HepG2 (cell line): Measurements from ENCODE around the gene MAFB. TPM values are rescaled to one million over a fixed set of nuclear protein-coding genes. Genes with fewer than 3 reads are reported as not detected.

Experiments used
- CENPT ChIP-seq: sonication (generic); formaldehyde crosslinking; IDR thresholded peaks from 2 replicates; pipeline ENCODE4 v1.8.0; 2022; ENCODE audit warnings: low read depth, mild to moderate bottlenecking, moderate library complexity, missing genetic modification reagents
- CREM ChIP-seq, 2 experiments: sonication (generic) in 1 of 2; formaldehyde crosslinking in 1 of 2; IDR thresholded peaks; 2 replicates each; pipeline versions ENCODE4 v1.4.0 to v1.6.1; 2016 to 2020; ENCODE audit warnings: antibody characterized with exemption in 1 of 2, mild to moderate bottlenecking in 1 of 2, missing genetic modification reagents in 1 of 2
- E2F2 ChIP-seq: sonication (generic); formaldehyde crosslinking; IDR thresholded peaks from 2 replicates; pipeline ENCODE4 v1.4.0; 2020; ENCODE audit warnings: missing genetic modification reagents, borderline replicate concordance
- FOXK2 ChIP-seq: fragments of 450-650 bp; IDR thresholded peaks from 2 replicates; pipeline ENCODE4 v1.6.1; 2016
- GLI4 ChIP-seq: sonication (generic); formaldehyde crosslinking; IDR thresholded peaks from 2 replicates; pipeline ENCODE4 v1.5.1; 2020; ENCODE audit warnings: missing genetic modification reagents, mild to moderate bottlenecking, moderate library complexity, borderline replicate concordance
- GPN1 ChIP-seq: sonication (generic); formaldehyde crosslinking; IDR thresholded peaks from 2 replicates; pipeline ENCODE4 v1.5.1; 2020; ENCODE audit warnings: missing genetic modification reagents, borderline replicate concordance
- HNRNPLL ChIP-seq: fragments of 200-400 bp; formaldehyde crosslinking; IDR thresholded peaks from 2 replicates; pipeline ENCODE4 v1.6.1; 2017; ENCODE audit warnings: mild to moderate bottlenecking, low read depth, low read length; ENCODE audit not compliant: poor library complexity, severe bottlenecking
- MIER2 ChIP-seq: IDR thresholded peaks from 2 replicates; pipeline ENCODE4 v1.6.1; 2016; ENCODE audit warnings: missing biosample characterization, missing genetic modification reagents
- MTF1 ChIP-seq: sonication (generic); formaldehyde crosslinking; IDR thresholded peaks from 2 replicates; pipeline ENCODE4 v1.5.0; 2020; ENCODE audit warnings: missing genetic modification reagents
- MYNN ChIP-seq: sonication (generic); formaldehyde crosslinking; IDR thresholded peaks from 2 replicates; pipeline ENCODE4 v1.4.0; 2020; ENCODE audit warnings: mild to moderate bottlenecking, low read depth, missing genetic modification reagents
- NCOA2 ChIP-seq: sonication (generic); formaldehyde crosslinking; IDR thresholded peaks from 2 replicates; pipeline ENCODE4 v1.8.0; 2022; ENCODE audit warnings: inconsistent platforms
- NFE2 ChIP-seq: sonication (generic); formaldehyde crosslinking; IDR thresholded peaks from 2 replicates; pipeline ENCODE4 v1.4.0; 2020; ENCODE audit warnings: missing genetic modification reagents
- NFYC ChIP-seq: IDR thresholded peaks from 2 replicates; pipeline ENCODE4 v1.6.1; 2016; ENCODE audit warnings: missing genetic modification reagents, missing compliant biosample characterization
- NRL ChIP-seq: sonication (generic); formaldehyde crosslinking; IDR thresholded peaks from 2 replicates; pipeline ENCODE4 v1.5.0; 2020; ENCODE audit warnings: missing genetic modification reagents, mild to moderate bottlenecking, moderate library complexity, borderline replicate concordance
- PCBP2 ChIP-seq: fragments of 200-400 bp; formaldehyde crosslinking; optimal IDR thresholded peaks from 2 replicates; pipeline ENCODE3; 2018; ENCODE audit warnings: low read length, low read depth; ENCODE audit not compliant: poor library complexity, severe bottlenecking
- SMAD1 ChIP-seq: sonication (generic); formaldehyde crosslinking; IDR thresholded peaks from 2 replicates; pipeline ENCODE4 v1.4.0; 2020; ENCODE audit warnings: missing genetic modification reagents, low read depth, mild to moderate bottlenecking, borderline replicate concordance
- ZFP36L2 ChIP-seq: sonication (generic); formaldehyde crosslinking; IDR thresholded peaks from 2 replicates; pipeline ENCODE4 v1.4.0; 2020; ENCODE audit warnings: missing genetic modification reagents
- ZNF20 ChIP-seq: sonication (generic); formaldehyde crosslinking; IDR thresholded peaks from 2 replicates; pipeline ENCODE4 v1.4.0; 2020; ENCODE audit warnings: mild to moderate bottlenecking, moderate library complexity, missing genetic modification reagents
- ZNF225 ChIP-seq: sonication (generic); formaldehyde crosslinking; IDR thresholded peaks from 2 replicates; pipeline ENCODE4 v1.4.0; 2020; ENCODE audit warnings: mild to moderate bottlenecking, missing genetic modification reagents
- ZNF251 ChIP-seq: sonication (generic); formaldehyde crosslinking; IDR thresholded peaks from 2 replicates; pipeline ENCODE4 v1.9.0; 2021; ENCODE audit warnings: mild to moderate bottlenecking, missing genetic modification reagents
- ZNF331 ChIP-seq: sonication (generic); formaldehyde crosslinking; IDR thresholded peaks from 2 replicates; pipeline ENCODE4 v1.4.0; 2020; ENCODE audit warnings: missing genetic modification reagents
- ZNF549 ChIP-seq: sonication (generic); formaldehyde crosslinking; IDR thresholded peaks from 2 replicates; pipeline ENCODE4 v1.5.0; 2020; ENCODE audit warnings: missing genetic modification reagents
- ZNF746 ChIP-seq: sonication (generic); formaldehyde crosslinking; IDR thresholded peaks from 2 replicates; pipeline ENCODE4 v1.8.0; 2022; ENCODE audit warnings: mild to moderate bottlenecking, missing genetic modification reagents
- ZNF75D ChIP-seq: sonication (generic); formaldehyde crosslinking; IDR thresholded peaks from 2 replicates; pipeline ENCODE4 v1.8.1; 2023; ENCODE audit warnings: missing genetic modification reagents, mild to moderate bottlenecking, borderline replicate concordance
- polyA plus RNA-seq, 8 experiments: library from polyadenylated mRNA; depleted of rRNA in 3 of 8; stranded (reverse) in 7 of 8; unstranded in 1 of 8; fragments of >200 nt; fragmentation: Illumina TruSeq in 4 of 8; extraction: Trizol in 4 of 8; gene quantifications; 2 replicates each; pipeline versions ENCODE4 v1.2.1 to v1.2.3, GENCODE V29; 2011 to 2016; ENCODE audit warnings: low read depth in 4 of 8, missing spikeins in 1 of 8, mixed read lengths in 1 of 8; ENCODE audit not compliant: insufficient read depth in 1 of 8
- total RNA-seq, 5 experiments: library from RNA; depleted of rRNA; stranded (reverse); fragments of >200 nt; fragmentation: Illumina TruSeq; extraction: Trizol; gene quantifications; 2 replicates each; pipeline ENCODE4 v1.2.3, GENCODE V29; 2016; ENCODE audit warnings: low read depth in 1 of 5
- TF ChIP-seq, protein P1 (sequence below): sonication (generic); formaldehyde crosslinking; IDR thresholded peaks from 2 replicates; pipeline ENCODE4 v1.4.0; 2020; ENCODE audit warnings: missing genetic modification reagents
- TF ChIP-seq, protein P2 (sequence below): sonication (generic); formaldehyde crosslinking; IDR thresholded peaks from 2 replicates; pipeline ENCODE4 v1.8.1; 2022; ENCODE audit warnings: mild to moderate bottlenecking, missing genetic modification reagents
- TF ChIP-seq, protein P3 (sequence below): IDR thresholded peaks from 2 replicates; pipeline ENCODE4 v1.6.1; 2016; ENCODE audit warnings: missing compliant biosample characterization, missing genetic modification reagents, borderline replicate concordance

MAFB gene
- total and polyA plus RNA-seq, 2 of the 13 experiments (the other 11 are each of a cell fraction or from before 2014, with no cell fraction given) = 0.08 to 0.11 TPM

- no peak for TF ChIP-seq FOXK2
- no peak for TF ChIP-seq MYNN
- TF ChIP-seq CREM (IDR thresholded peaks at IDR 0.05) = no peak
- no peak for TF ChIP-seq CREM (CRISPR knock-in tag; IDR thresholded peaks at IDR 0.05)
- no peak; the same call in none of the 2 replicates for TF ChIP-seq SMAD1 (CRISPR knock-in tag)
- TF ChIP-seq NCOA2 (CRISPR knock-in tag) = no peak
- 0 out of 2 replicates have a peak, but pooled peaks have one; percentile 26 for TF ChIP-seq ZNF331 (CRISPR knock-in tag)
- TF ChIP-seq GLI4 (CRISPR knock-in tag) = no peak
- no peak for TF ChIP-seq CENPT (CRISPR knock-in tag)
- TF ChIP-seq, protein P1, sequence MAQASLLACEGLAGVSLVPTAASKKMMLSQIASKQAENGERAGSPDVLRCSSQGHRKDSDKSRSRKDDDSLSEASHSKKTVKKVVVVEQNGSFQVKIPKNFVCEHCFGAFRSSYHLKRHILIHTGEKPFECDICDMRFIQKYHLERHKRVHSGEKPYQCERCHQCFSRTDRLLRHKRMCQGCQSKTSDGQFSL (CRISPR knock-in tag) = 0 out of 2 replicates have a peak, but pooled peaks have one; percentile 18
- TF ChIP-seq ZNF549 (CRISPR knock-in tag) = no peak
- 0 out of 2 replicates have a peak, but pooled peaks have one; percentile 32 for TF ChIP-seq ZNF746 (CRISPR knock-in tag)
- no peak for TF ChIP-seq ZFP36L2 (CRISPR knock-in tag)
- TF ChIP-seq, protein P2, sequence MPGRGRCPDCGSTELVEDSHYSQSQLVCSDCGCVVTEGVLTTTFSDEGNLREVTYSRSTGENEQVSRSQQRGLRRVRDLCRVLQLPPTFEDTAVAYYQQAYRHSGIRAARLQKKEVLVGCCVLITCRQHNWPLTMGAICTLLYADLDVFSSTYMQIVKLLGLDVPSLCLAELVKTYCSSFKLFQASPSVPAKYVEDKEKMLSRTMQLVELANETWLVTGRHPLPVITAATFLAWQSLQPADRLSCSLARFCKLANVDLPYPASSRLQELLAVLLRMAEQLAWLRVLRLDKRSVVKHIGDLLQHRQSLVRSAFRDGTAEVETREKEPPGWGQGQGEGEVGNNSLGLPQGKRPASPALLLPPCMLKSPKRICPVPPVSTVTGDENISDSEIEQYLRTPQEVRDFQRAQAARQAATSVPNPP = no peak
- TF ChIP-seq E2F2 (CRISPR knock-in tag) = no peak
- TF ChIP-seq NFYC (CRISPR knock-in tag) = 0 out of 2 replicates have a peak, but pooled peaks have one; percentile 27
- TF ChIP-seq ZNF251 (CRISPR knock-in tag) = no peak
- no peak for TF ChIP-seq MIER2 (CRISPR knock-in tag)
- TF ChIP-seq HNRNPLL = peak; percentile 55
- TF ChIP-seq NRL = peak; percentile 46; the same call in 1 of the 2 replicates
- TF ChIP-seq MTF1 (CRISPR knock-in tag) = 0 out of 2 replicates have a peak, but pooled peaks have one; percentile 35
- TF ChIP-seq PCBP2 = peak; percentile 39
- TF ChIP-seq ZNF20 (CRISPR knock-in tag) = no peak
- TF ChIP-seq ZNF75D (CRISPR knock-in tag) = no peak
- TF ChIP-seq ZNF225 (CRISPR knock-in tag) = peak; percentile 59; the same call in 1 of the 2 replicates
- no peak for TF ChIP-seq NFE2
- TF ChIP-seq, protein P3, sequence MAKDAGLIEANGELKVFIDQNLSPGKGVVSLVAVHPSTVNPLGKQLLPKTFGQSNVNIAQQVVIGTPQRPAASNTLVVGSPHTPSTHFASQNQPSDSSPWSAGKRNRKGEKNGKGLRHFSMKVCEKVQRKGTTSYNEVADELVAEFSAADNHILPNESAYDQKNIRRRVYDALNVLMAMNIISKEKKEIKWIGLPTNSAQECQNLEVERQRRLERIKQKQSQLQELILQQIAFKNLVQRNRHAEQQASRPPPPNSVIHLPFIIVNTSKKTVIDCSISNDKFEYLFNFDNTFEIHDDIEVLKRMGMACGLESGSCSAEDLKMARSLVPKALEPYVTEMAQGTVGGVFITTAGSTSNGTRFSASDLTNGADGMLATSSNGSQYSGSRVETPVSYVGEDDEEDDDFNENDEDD (CRISPR knock-in tag) = 0 out of 2 replicates have a peak, but pooled peaks have one; percentile 12
- TF ChIP-seq GPN1 (CRISPR knock-in tag) = no peak
Measured at GRCh38 chr20:40689100-40689942, at the start of gene MAFB (continued).
